Measurements from ENCODE around the gene ST6GALNAC3.

DNA sequence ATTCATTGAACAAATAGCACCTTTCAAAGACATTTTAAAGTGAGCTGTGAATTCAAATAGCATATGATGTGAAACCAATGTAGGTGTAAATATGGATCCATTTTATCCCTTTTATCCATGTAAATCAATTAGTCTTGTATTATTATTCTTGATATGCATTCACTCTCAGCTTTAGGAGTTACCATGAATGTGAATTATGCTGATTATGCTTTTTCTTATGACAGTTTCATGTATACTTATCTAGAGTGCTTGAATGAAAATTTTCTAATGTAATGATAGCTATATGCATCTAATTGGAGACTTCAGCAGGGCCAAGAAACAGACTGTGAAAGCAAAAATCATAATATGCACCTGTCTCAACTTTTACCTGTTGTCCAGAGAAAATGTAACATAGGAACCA lies 566.2 kb downstream of the ST6GALNAC3 start:
- TF ChIP-seq GATA3 (IDR thresholded peaks at IDR 0.05; ENCODE audit: low read depth, low read length) (no peak), GATA2 (IDR thresholded peaks at IDR 0.05; ENCODE audit: low read depth, low read length) (no peak)
